ENCODE results near the gene ZNRF2.
"Not testable (repeated sequence)": the region's sequence is repeated elsewhere in the genome, so short reads cannot be mapped to it uniquely, and the experiment has no call there.

The ZNRF2 gene

DNA sequence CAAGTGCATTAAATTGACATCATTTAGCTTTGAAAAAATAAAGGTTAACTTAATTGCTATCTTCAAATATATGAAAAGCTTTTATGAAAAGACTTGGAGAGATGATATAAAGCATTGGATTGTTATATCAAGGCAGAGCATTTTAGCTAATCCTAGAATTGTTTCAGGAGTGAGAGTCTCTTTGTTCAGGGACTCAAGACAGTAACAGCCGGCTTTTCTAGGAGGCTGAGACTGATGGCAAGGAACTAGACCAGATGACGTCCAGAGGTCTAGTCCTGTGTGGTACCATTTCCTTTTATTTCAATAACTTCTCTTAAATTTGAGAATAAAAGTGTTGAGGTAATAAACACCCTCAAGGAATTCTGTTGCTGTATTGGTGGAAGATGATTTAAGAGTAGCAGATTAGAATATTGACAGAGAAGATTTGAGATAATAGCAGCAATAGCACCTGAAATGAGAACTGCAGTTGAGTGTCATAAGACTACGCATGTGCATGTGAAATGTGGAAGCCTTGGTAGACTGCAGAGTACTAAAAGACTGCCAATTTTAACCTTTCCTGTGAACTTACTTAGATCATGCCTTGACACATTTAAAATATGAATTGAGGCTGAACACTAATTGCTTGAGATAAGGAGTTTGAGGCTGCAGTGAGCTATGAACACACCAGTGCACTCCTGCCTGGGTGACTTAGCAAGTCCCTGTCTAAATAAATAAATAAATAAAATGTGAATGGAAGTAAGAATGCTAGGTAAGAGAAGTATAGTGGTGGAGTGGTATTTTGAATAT is 79.6 kb downstream of the ZNRF2 start:
- no peak for DNase-seq (ENCODE audit: low read depth)

DNA sequence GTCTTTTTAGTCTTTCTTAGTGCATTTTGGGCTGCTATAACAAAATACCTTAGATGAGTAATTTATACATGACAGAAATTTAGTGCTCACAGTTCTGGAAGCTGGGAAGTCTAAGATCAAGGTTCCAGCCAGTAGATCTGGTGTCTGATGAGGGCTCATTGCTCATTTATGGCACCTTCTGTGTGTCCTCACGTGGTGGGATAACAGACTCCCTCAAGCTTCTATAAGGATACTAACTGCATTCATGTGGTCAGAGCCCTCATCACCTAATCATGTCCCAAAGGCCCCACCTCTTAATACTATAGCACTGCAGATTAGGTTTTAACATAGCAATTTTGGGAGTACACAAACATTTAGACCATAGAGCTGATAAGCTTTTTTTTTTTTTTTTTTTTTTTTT is 80.4 kb downstream of the ZNRF2 start:
- DNase-seq (ENCODE audit: low read depth): no peak

DNA sequence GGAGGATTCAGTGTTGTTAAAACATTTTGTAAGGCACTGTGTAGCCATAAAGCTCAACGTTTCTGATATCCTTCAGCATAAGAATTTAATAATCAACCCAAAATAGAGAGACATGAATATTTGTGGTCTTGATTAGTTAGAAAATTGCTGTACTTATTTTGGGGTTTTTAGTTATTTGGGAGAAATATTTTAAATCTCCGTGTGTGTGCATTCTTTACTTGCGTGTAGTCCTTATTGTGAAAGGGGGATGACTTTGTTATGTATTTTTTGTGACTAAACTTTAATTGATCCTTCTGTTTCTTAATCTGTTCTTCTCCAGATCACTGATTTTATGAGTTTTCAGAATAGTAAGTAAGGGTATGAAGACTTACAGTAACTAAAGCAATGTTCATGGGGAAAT is 81.2 kb downstream of the ZNRF2 start:
- no peak for DNase-seq (ENCODE audit: low read depth)

DNA sequence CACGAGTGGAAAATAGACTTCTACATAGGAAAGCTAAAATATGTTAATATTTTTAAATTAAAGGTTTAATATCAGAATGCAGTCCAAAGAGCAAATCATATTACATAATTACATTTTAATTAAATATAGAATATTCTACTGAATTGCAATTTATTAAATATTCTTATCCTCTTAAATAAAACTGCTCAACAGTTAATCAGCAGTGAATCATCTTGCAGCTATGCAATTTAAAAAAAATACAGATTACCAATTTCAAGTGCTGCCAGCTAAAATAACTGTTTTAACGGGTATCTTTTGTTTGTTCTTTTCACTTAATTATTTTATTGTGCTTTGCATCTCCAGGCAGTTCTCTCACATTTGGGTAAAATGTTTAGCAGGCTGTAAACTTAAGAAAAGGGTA is 82.2 kb downstream of the ZNRF2 start:
- DNase-seq (ENCODE audit: low read depth): no peak

DNA sequence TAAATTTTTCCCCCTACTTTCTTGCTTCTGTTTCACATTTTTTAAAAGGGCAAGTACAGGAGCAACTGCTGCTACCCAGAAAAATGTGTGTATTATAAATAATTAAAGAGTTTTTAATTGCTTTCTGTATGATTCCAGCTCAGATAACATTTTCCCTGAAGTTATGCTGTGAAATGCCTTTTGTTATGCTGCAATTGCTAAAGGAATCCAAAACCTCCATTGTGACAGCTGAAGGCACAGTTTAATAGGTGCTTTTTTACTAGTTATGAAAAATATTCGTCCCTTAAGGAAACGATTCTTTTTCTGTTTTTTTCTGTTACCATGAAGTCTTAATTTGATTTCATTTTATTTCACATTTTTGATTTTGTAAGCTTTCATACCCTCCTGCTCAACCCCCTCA is 83.2 kb downstream of the ZNRF2 start:
- DNase-seq (ENCODE audit: low read depth): no peak

DNA sequence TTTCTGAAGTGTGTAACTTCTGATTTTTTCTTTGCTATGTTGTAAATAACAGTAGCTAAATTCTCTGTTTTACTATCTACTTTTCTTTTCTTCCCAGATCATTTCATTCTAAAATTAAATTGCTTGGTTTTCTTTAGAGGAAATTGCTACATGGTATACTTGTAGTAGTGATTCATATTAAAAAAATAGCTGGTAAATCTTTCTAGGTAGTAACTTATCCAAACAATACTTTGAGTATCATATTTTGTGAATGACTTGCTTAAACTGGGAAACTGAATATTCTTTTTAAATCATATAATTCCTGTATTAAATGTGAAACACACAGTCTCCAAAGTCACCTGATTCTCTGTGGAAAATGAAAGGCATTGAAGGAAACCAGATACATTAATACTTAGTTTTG is 85.5 kb downstream of the ZNRF2 start:
- DNase-seq (ENCODE audit: low read depth): no peak

DNA sequence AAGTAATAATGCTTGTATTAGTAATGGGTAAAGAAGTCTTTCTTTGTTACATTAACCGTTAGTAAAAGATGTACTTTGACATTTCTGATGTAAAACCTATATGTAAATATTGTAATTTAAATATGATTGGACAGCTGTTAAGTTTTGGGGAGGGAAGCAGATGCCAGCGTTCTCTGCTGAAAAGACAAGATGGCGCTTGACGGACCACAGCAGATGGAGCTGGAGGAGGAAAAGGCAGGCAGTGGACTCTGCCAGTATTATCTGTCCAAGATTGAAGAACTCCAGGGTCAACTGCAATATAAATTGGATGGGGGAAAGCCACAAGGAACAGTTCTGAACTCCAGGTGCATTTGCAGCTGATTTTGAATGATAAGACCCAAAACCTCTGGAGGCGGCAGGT is 86.9 kb downstream of the ZNRF2 start:
- DNase-seq (ENCODE audit: low read depth): no peak

DNA sequence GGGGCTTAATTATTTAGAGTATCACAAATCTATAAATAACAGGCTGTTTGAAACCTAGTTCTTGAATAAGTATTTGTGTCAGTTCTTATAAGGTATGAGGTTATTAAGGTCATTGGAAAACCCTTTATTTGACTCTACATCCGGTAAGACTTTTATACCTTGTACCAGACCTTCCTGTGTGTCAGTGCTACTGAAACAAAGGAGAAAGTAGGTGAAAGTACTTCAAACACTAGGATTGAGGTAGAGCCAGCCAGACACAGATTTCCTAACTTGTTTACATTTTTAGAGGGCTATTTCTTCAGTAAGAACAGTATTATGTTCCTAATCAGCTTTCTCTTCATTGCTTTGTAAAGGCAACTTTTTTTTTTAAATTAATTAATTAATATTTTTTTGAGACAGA is 93.9 kb downstream of the ZNRF2 start:
- DNase-seq (ENCODE audit: low read depth): no peak

DNA sequence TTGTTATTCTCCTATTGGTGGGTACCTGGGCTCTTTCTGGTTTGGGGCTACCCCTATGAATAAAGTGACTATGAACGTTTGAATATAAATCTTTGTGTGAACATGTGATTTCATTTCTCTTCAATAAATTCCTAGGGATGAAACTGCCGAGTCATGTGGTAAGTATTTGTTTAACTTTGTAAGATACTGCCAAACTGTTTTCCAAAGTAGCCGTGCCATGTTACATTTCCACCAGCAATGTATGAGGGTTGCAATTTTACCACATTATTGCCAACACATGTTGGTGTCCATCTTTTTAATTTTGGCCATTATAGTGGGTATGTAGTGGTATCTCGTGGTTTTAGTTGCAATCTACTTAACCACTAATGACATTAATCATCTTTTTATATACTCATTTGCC is 94.7 kb downstream of the ZNRF2 start:
- DNase-seq (ENCODE audit: low read depth): no peak

DNA sequence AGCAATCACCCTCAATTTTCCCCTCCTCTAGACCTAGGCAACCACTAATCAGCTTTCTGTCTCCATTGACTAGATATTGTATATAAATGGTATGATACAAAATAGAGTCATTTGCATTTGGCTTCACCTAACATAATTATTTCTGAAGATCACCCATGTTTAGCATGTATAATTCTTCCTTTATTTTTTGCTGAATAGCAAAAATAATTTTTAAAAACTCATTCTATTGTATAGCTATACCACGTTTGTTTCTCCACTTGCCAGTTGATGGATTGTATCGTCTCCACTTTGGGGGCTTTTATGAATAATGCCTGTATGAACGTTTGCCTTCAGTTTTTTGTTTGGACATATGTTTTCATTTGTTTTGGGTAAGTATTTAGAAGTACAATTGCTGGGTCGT is 95.3 kb downstream of the ZNRF2 start:
- no peak for DNase-seq (ENCODE audit: low read depth)

DNA sequence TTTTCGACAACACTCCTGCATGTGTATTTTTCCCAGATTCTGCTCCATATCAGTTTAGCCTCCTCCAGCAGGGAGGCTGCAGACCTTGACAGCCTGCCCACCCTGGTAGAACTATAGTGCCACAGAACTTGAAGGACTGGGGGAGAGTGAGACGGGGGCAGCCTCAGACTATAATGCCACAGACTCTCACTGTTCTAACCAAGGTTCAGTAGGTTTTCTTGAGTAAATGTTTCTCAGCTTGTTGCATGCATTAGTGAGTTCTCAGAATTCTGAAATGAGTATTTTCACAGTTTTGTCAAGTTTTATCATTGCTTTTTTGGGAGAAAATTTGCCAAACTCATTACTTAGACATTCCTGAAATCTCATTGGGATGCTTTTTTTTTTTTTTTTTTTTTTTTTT is 95.9 kb downstream of the ZNRF2 start:
- no peak for DNase-seq (ENCODE audit: low read depth)

DNA sequence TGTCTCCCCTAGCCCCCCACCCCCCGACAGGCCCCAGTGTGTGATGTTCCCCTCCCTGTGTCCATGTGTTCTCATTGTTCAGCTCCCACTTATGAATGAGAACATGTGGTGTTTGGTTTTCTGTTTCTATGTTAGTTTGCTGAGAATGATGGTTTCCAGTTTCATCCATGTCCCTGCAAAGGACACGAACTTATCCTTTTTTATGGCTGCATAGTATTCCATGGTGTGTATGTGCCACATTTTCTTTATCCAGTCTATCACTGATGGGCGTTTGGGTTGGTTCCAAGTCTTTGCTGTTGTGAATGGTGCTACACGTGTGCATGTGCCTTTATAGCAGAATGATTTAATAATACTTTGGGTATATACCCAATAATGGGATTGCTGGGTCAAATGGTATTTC is 96.4 kb downstream of the ZNRF2 start:
- not testable (repeated sequence) for DNase-seq (ENCODE audit: low read depth)

DNA sequence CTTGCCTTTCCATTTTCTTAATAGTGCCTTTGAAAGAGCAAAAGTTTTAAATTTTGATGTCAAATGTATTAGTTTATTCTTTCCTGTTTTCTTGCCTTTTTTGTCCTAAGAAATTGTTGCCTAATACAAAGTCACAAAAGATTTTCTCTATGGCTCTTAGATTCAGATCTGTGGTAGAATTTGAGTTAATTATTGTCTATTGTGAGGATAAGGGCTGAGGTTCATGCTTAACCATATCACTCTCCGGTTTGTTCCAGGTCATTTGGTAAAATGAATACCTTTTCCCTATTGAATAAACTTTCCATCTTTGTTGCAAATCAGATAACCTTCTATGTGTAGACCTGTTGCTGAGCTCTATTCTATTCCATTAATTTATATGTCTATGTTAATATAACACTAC is 98.2 kb downstream of the ZNRF2 start:
- no peak for DNase-seq (ENCODE audit: low read depth)

DNA sequence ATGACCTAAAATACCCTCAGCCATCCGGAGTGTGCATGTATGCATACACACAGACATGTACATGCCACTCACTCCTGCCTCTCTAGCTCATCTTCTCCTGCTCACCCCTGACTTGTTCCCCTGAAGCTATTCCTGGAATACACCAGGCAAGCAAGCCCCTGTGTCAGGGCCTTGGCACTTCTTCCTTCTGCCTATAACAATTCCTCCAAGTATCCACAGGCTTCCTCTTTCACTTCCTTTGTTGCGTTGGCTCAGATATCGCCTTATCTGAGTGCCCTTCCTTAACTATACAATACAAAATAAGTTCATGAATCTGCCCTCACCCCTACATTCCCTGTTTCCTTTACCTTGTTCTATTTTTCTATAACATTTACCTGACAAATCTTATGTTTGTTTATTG is 105.4 kb downstream of the ZNRF2 start:
- no peak for DNase-seq (ENCODE audit: low read depth)

DNA sequence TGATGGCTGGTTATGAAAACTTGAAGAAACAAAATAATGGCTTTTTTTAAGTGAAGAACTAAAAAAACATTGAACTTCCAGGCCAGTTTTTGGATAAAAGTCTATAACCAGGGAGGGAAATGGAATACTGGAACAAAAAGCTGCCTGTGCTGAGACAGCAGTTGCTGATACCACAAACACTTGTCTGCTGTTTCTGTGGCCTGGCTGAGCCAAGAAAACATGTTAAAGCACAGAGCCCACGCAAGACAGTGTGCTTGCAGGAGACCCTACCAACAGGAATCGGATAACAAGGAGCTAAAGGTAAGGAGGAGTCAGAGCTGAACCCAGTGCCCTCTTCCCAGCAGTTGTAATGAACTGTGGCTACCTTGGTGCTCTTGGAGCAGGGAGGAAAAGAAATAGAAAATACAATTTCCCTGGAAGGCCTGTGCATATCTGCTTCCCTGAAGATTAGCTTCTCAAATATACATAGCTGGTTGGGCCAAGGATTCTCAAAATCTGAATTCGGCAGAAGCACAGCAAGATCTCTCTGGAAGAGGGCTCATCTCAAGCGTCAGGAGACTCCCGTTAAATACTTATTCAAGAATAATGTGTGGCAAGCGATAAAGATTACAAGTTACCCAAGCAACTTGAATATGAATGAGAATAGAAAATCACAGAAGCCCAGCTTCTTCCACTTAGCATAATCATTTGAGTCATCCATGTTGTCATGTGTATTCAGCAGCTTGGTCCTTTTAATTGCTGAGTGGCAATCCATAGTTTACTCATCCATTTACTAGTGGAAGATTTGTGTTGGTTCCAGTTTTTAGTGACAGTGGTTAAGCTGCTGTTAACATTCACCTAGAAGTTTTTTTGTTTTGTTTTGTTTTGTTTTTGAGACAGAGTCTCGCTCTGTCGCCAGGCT is 106.6 kb downstream of the ZNRF2 start:
- no peak for DNase-seq (ENCODE audit: low read depth)

DNA sequence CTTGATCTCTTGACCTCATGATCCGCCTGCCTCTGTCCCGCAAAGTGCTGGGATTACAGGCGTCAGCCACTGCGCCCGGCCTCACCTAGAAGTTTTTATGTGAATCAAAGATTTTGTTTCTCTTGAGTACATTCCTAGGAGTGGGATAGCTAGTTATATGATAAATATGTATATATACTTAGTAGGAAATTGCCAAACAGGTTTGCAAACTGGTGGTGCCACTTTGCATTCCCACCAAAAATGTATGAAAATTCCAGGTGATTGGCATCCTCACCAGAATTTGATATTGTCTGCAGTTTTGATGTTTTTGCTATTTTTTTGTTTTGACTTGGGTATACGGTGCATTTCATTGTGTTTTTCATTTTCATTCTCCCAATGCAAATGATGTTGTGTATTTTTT is 107.4 kb downstream of the ZNRF2 start:
- no peak for DNase-seq (ENCODE audit: low read depth)

DNA sequence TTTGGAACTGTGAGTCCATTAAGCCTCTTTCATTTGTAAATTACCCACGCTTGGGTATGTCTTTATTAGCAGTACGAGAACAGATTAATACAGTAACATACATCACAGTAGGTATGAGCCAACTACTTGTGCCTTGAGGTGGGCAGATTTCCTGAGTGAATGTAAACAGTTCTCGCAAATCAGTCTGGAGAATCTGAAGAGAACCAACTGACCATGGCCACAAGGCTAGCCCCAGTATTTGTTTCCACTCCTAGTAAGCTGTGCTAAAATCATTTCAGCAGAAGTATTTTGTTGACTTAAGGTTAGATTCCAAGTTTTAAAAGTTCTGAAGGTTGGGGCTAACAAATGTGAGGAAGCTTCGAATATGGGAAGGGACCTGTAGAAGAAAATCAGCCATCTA is 111.3 kb downstream of the ZNRF2 start:
- DNase-seq (ENCODE audit: low read depth): no peak

DNA sequence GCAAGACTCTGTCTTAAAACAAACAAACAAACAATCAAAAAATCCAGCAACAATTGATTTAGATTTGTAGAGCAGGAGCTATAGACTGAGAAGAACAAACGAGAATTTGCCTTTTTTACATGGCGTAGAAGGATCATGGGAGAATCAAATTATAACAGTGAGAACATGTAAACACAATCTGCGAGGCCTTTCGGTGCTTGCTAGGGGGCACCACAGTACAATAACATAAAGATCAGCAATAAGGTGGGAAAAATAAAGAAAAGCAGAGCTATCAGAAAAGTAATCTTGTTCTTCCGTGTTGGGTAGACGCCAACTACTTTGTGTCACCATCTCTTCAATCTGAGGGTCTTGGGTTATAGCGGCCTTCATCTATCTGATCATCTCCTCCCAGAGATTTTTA is 112.0 kb downstream of the ZNRF2 start:
- DNase-seq (ENCODE audit: low read depth): no peak

DNA sequence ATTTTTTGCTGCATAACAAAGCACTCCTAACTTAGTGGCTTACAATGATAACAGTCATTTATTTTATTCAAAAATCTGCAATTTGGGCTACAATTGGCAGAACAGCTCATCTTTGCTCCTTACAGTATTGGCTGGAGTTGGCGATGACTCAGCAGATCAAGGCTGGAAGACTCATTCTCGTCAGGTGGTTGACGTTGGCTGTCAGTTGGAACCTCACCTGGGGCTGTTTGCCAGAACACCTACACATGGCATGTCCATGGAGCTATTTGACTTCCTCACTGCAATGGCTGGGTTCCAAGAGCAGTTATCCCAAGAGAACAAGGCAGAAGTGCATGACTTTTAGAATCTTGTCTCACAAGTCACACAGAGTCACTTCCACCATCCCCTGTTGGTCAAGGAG is 119.1 kb downstream of the ZNRF2 start:
- no peak for DNase-seq (ENCODE audit: low read depth)

DNA sequence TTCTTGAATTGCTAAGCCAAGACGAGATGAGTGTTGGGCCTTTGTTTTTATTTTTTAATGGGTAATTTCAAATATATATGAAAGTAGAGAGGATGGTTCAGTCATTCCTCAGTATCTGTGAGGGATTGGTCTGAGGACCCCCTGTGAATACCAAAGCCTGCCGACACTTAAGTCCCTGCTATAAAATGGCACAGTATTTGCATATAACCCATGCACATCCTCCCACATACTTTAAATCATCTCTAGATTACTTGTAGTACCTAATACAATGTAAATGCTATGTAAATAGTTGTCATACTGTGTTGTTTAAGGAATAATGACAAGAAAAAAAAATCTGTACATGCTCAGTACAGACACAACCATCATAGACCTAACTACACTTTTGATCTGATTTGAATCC is 120.8 kb downstream of the ZNRF2 start:
- no peak for DNase-seq (ENCODE audit: low read depth)

DNA sequence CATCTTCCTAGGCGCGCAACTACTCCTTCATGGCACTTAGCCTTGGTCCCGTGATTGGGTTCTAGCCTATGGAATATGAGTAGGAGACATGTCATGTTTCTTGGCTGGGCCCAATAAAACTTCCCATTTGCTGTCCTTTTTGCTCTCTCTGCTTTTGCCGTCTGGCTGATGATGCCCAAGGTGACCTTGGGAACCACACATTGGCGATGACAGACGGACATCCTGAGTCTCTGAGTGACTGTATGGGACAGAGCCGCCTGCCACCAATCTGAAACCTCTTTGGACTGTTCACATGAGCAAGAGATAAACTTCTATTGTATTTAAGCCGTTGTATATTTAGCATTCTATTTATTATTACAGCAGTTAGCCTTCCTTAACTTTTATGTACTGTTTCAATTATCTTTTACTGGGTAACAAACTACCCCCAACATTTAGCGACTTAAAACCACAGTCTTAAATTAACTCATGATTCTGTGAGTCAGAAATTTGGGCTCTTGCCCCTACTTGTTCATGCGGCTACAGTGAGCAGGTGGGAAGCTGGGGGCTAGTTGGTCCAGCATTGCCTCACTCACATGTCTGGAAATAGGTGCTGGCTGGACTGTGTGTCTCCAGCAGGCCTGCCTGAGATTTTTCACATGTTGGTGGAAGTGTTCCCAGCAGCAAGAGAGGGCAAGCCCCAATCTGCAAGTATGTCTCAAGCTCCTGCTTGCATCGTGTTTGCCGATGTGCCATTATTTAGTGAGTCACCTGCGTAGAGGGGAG is 122.4 kb downstream of the ZNRF2 start:
- DNase-seq (ENCODE audit: low read depth): no peak

DNA sequence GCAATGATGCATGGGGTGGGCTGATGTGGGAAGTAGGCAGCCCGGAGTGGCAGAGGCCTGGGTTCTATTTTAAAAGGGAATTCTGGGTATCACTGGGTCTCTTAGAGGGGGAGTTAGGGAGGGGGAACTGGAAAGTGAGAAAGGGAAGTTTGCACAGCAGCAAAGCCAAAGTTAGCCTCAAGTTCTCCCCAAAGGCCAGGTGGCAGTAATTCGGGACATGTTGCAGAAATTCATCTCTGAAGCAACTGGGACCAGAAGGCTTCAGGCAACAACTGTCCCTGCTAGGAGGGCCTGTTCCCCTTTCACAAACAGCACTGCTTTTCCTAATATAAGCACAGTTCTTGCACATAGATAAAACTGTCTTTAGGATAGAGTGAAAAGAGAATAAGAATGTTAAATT is 126.8 kb downstream of the ZNRF2 start:
- DNase-seq (ENCODE audit: low read depth): no peak

DNA sequence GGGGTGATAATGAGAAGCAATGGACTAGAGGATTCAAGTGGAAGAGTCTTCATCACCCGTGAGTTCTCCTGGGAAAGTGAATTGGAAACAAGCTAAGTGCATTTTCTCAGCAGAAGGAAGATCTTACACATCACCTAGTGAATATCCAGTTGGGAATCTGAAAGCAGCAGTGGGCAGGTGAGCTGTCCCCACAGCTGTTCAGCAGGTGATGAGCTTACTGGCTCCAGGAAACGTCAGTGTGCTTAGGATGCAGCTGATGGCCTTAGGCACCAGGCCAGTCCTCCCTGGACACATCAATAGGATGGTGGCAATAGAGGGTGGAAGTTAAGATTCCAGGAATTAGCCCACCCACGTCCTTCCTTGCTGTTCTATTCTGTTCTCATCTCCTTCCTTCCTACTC is 127.5 kb downstream of the ZNRF2 start:
- DNase-seq (ENCODE audit: low read depth): no peak

Data from fibroblast of the conjunctiva (primary cell).